Mammary epithelial cell (primary cell): ENCODE measurements around the gene ADH1B.

Experiments used
- CTCF ChIP-seq, 2 donors: IDR thresholded peaks in 1 of 2; conservative IDR thresholded peaks in 1 of 2; 2 replicates each; pipeline ENCODE4 v1.5.1; 2011 to 2012; ENCODE audit warnings: inconsistent platforms in 2 of 2, low read length in 2 of 2, mild to moderate bottlenecking in 2 of 2, control low read depth in 1 of 2, low read depth in 1 of 2; ENCODE audit not compliant: insufficient read depth in 1 of 2; ENCODE audit errors: extremely low read depth in 1 of 2
- EZH2 ChIP-seq: IDR thresholded peaks from 2 replicates; pipeline ENCODE4 v1.6.1; 2012; ENCODE audit warnings: low read length, inconsistent platforms, borderline replicate concordance

DNA sequence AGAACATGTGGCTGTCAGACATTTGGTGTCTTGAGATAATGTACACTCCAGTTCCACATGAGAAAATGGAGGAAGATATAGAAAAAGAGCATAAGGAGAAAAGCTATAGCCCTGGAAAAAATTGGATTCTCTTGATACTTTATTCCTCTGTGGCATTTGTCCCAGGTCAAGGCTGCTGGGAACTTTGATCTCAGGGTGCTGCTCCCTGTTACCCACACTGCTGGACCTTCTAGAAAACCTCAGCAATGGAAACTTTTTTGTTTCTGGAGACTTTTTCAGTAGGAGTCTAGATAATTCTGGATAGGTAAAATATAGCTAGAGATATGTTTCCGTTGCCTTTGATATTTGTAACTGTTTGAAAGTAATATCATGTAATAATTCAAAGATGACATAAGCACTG is 20.2 kb upstream of the ADH1B start:
- TF ChIP-seq CTCF (conservative IDR thresholded peaks at IDR 0.05 in 1 of 2, IDR thresholded peaks at IDR 0.05 in 1 of 2; ENCODE audit: extremely low read depth in 1 of 2, insufficient read depth in 1 of 2, low read depth in 1 of 2, low read length in 2 of 2), result no peak
- TF ChIP-seq EZH2, result no peak
